Measurements from ENCODE around the gene PDE12. TPM values are rescaled to one million over a fixed set of nuclear protein-coding genes. Genes with fewer than 3 reads are reported as not detected.
A peak's percentile ranks its signal among the peaks of the same experiment; 100 is the strongest.

Gene PDE12
- polyA plus RNA-seq, 4 donors: 4.0 to 12.5 (median 5.5) TPM

DNA sequence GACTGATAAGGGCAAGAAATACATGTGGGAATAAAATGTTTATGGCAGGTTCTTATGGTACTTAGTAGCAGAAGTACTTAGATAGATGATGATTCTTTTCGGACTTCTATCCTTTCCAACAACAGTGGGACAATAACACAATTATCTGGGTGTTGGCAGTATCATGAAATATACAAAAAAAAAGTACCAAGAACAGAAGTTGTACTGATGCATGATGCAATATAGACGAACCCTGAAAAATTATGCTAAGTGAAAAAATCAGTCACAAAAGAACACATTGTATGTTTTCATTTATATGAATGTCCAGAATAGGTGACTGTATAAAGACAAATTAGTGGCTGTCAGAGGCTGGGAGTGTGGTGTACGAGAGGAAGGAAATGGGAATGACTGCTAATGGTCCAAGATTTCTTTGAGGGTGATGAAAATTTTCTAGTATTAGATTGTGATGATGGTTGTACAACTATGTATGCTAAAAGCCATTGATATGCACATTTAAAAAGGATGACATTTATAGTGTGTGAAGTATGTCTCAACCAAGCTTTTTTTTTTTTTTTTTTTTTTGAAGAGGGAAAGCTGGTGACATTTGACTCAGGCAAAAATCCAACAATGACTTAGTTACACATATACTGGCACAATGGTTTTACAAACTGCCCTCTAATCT, 20.0 kb downstream of the PDE12 start:
- Histone ChIP-seq H3K4me1 (ENCODE audit: control insufficient read depth in 3 of 3, insufficient read depth in 2 of 3, low read depth in 1 of 3, low read length in 2 of 3) (peaks cover 0 to 13% (median 0%) of the 10 kb centered on the region in 3 donors), H3K4me3 (ENCODE audit: low read depth in 1 of 3, low read length in 3 of 3) (no peak overlapping the region), H3K36me3 (ENCODE audit: control insufficient read depth in 3 of 3, insufficient read depth in 2 of 3, low read depth in 1 of 3, low read length in 3 of 3) (peaks cover 4 to 52% (median 16%) of the 10 kb centered on the region in 3 donors), H3K9me3 (ENCODE audit: control insufficient read depth in 2 of 2, insufficient read depth in 1 of 2, low read depth in 1 of 2, low read length in 1 of 2) (no peaks in the 10 kb centered on the region), H3K27ac (ENCODE audit: low read depth in 1 of 3, low read length in 2 of 3) (peak overlapping the region in 1 of 3 donors; percentile 5), H3K27me3 (ENCODE audit: control insufficient read depth in 3 of 3, insufficient read depth in 3 of 3, low read length in 3 of 3) (no peaks in the 10 kb centered on the region)
- DNase-seq: no peak
- FAIRE-seq: no peak
- WGBS, 3 donors: 35 to 61% (median 53%) methylated on average over 3 of the region's 3 CpGs

DNA sequence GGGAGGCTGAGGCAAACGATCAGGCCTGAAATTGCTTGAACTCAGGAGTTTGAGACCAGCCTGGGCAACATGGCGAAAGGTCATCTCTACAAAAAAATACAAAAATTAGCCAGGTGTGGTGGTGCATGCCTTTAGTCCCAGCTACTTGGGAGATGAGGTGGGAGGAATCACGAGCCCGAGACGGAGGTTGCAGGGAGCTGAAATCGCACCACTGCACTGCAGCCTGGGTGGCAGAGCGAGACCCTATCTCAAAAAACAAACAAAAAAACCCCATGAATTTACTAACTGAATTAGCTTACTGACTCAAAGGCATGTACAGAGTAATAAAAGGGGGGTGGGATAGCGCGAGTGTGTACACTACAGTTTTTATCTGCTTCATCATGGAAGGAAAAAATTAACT, 21.7 kb downstream of the PDE12 start:
- Histone ChIP-seq H3K36me3 (ENCODE audit: control insufficient read depth in 3 of 3, insufficient read depth in 2 of 3, low read depth in 1 of 3, low read length in 3 of 3) (peaks cover 4 to 51% (median 16%) of the 10 kb centered on the region in 3 donors), H3K4me1 (ENCODE audit: control insufficient read depth in 3 of 3, insufficient read depth in 2 of 3, low read depth in 1 of 3, low read length in 2 of 3) (peaks cover 0 to 14% (median 0%) of the 10 kb centered on the region in 3 donors), H3K4me3 (ENCODE audit: low read depth in 1 of 3, low read length in 3 of 3) (no peak overlapping the region), H3K9me3 (ENCODE audit: control insufficient read depth in 2 of 2, insufficient read depth in 1 of 2, low read depth in 1 of 2, low read length in 1 of 2) (no peaks in the 10 kb centered on the region), H3K27me3 (ENCODE audit: control insufficient read depth in 3 of 3, insufficient read depth in 3 of 3, low read length in 3 of 3) (no peaks in the 10 kb centered on the region), H3K27ac (ENCODE audit: low read depth in 1 of 3, low read length in 2 of 3) (peak overlapping the region in 1 of 3 donors; percentile 35)
- FAIRE-seq: no peak
- DNase-seq: peak in 1 of 2 donors; percentile 37
- WGBS, 3 donors: 84 to 91% (median 87%) methylated on average over 9 of the region's 9 CpGs

DNA sequence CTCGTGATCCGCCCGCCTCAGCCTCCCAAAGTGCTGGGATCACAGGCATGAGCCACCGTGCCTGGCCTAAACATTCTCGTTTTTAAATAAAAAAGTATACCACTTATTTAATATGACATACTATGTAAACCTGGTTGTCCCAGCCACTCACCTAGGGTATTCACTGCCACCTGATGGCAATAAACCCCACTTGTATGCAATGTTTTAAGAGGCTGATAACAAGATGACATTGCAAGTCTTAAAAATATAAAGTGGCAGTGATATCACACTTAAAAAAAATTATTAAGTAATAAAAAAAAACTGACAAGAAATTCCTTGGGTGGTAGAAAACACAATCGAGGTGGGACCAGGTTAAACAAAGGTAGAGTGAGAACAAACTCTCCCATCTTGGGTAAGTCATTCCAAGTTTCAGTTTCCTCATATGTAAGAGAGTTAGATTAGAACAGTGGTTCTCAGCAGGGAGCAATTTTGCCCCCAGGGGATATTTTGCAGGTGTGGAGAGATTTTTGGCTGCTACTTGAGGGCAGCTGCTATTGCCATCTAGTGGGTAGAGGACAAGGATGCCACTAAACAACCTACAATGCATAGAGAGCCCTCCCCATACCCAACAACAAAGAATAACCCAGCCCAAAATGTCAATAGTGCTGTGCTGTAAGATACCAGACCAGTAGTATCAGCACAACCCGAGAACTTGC, 26.5 kb downstream of the PDE12 start:
- H3K9me3 ChIP-seq (ENCODE audit: control insufficient read depth in 2 of 2, insufficient read depth in 1 of 2, low read depth in 1 of 2, low read length in 1 of 2): no peaks in the 10 kb centered on the region
- peaks cover 0 to 38% (median 6%) of the 10 kb centered on the region in 3 donors for H3K36me3 ChIP-seq (ENCODE audit: control insufficient read depth in 3 of 3, insufficient read depth in 2 of 3, low read depth in 1 of 3, low read length in 3 of 3)

DNA sequence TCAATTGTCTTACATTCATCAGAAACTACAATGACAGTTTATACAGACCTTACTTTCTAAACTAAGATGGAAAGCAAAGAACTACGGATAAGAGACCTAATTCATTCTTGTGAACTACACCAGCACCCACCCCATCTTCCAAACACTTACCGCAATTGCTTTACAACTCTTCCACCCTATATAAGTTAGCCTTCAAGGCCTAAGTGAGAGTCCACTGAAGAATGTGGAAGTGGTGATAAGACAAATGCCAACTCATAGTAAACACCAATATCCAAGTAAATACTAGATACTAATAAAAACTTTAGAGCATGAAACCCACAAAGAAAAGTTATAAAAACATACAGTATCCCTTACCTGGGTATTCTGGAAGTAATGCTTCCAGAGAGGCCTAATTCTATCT, 27.5 kb downstream of the PDE12 start:
- Histone ChIP-seq H3K27ac (ENCODE audit: low read depth in 1 of 3, low read length in 2 of 3) (peak overlapping the region in 1 of 3 donors; percentile 60), H3K36me3 (ENCODE audit: control insufficient read depth in 3 of 3, insufficient read depth in 2 of 3, low read depth in 1 of 3, low read length in 3 of 3) (peaks cover 0 to 30% (median 2%) of the 10 kb centered on the region in 3 donors)

More for the DNA sequence above, 26.5 kb downstream of the PDE12 start:
- DNase-seq (no peak), FAIRE-seq (no peak)
- no peak overlapping the region for H3K4me3 ChIP-seq (ENCODE audit: low read depth in 1 of 3, low read length in 3 of 3)
- WGBS, 3 donors: 73 to 79% (median 76%) methylated on average over 6 to 7 of the region's 7 CpGs
- peaks cover 0 to 15% (median 2%) of the 10 kb centered on the region in 3 donors for H3K4me1 ChIP-seq (ENCODE audit: control insufficient read depth in 3 of 3, insufficient read depth in 2 of 3, low read depth in 1 of 3, low read length in 2 of 3)
- H3K27me3 ChIP-seq (ENCODE audit: control insufficient read depth in 3 of 3, insufficient read depth in 3 of 3, low read length in 3 of 3): no peaks in the 10 kb centered on the region
- peak overlapping the region in 2 of 3 donors; percentile 24 to 60 for H3K27ac ChIP-seq (ENCODE audit: low read depth in 1 of 3, low read length in 2 of 3)

DNA sequence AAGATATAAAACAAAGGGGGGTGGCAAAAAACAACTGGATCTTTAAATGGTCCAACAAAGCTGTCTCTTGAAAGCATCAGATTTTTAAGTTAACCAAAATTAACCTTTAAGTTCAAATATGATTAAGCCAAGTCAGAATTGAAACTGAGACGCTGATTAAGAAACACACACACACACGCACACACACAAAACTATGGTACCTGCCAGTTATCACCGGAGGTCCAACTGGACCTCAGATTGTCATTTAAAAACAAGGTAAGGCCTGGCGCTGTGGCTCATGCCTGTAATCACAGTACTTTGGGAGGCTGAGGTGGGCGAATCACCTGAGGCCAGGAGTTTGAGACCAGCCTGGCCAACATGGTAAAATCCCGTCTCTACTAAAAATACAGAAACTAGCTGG, 30.7 kb downstream of the PDE12 start:
- H3K27ac ChIP-seq (ENCODE audit: low read depth in 1 of 3, low read length in 2 of 3): no peak overlapping the region
- H3K4me3 ChIP-seq (ENCODE audit: low read depth in 1 of 3, low read length in 3 of 3): no peak overlapping the region
- no peak for DNase-seq
- FAIRE-seq: no peak
- peaks cover 0 to 7% (median 2%) of the 10 kb centered on the region in 3 donors for H3K4me1 ChIP-seq (ENCODE audit: control insufficient read depth in 3 of 3, insufficient read depth in 2 of 3, low read depth in 1 of 3, low read length in 2 of 3)
- H3K36me3 ChIP-seq (ENCODE audit: control insufficient read depth in 3 of 3, insufficient read depth in 2 of 3, low read depth in 1 of 3, low read length in 3 of 3): peaks cover 0 to 24% (median 0%) of the 10 kb centered on the region in 3 donors
- H3K27me3 ChIP-seq (ENCODE audit: control insufficient read depth in 3 of 3, insufficient read depth in 3 of 3, low read length in 3 of 3): no peaks in the 10 kb centered on the region
- 71 to 74% (median 73%) methylated on average over 6 of the region's 6 CpGs for WGBS, 3 donors
- H3K9me3 ChIP-seq (ENCODE audit: control insufficient read depth in 2 of 2, insufficient read depth in 1 of 2, low read depth in 1 of 2, low read length in 1 of 2): no peaks in the 10 kb centered on the region

More for the DNA sequence above, 27.5 kb downstream of the PDE12 start:
- 75 to 82% (median 77%) methylated on average over 2 of the region's 2 CpGs for WGBS, 3 donors
- Histone ChIP-seq H3K4me1 (ENCODE audit: control insufficient read depth in 3 of 3, insufficient read depth in 2 of 3, low read depth in 1 of 3, low read length in 2 of 3) (peaks cover 0 to 8% (median 2%) of the 10 kb centered on the region in 3 donors), H3K27me3 (ENCODE audit: control insufficient read depth in 3 of 3, insufficient read depth in 3 of 3, low read length in 3 of 3) (no peaks in the 10 kb centered on the region), H3K9me3 (ENCODE audit: control insufficient read depth in 2 of 2, insufficient read depth in 1 of 2, low read depth in 1 of 2, low read length in 1 of 2) (no peaks in the 10 kb centered on the region), H3K4me3 (ENCODE audit: low read depth in 1 of 3, low read length in 3 of 3) (no peak overlapping the region)
- no peak for FAIRE-seq
- DNase-seq: no peak

DNA sequence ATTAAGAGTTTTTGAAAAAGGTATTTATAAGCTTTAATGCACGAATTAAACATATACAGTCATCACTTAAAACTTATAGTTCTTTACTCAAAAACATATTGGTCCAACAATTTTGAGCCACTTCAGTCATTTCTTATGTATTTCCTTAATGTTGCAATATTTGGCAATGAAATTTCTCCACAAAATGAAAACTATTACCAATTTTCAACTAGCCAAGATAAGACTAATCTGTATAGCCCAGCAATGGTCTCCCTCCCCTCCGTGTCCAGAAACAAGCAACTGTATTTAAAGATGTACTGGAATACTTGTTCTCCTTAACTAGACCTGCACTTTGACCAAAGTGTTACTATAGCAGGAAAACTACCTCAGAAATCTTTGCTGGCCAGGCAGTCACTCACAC, 31.8 kb downstream of the PDE12 start:
- H3K4me3 ChIP-seq (ENCODE audit: low read depth in 1 of 3, low read length in 3 of 3): no peak overlapping the region
- H3K27ac ChIP-seq (ENCODE audit: low read depth in 1 of 3, low read length in 2 of 3): no peak overlapping the region
- H3K36me3 ChIP-seq (ENCODE audit: control insufficient read depth in 3 of 3, insufficient read depth in 2 of 3, low read depth in 1 of 3, low read length in 3 of 3): peaks cover 0 to 26% (median 0%) of the 10 kb centered on the region in 3 donors
- FAIRE-seq (no peak), DNase-seq (no peak)
- H3K4me1 ChIP-seq (ENCODE audit: control insufficient read depth in 3 of 3, insufficient read depth in 2 of 3, low read depth in 1 of 3, low read length in 2 of 3): peaks cover 2 to 4% (median 4%) of the 10 kb centered on the region in 3 donors
- 58 to 73% (median 71%) methylated on average over 2 of the region's 2 CpGs for WGBS, 3 donors
- no peaks in the 10 kb centered on the region for H3K9me3 ChIP-seq (ENCODE audit: control insufficient read depth in 2 of 2, insufficient read depth in 1 of 2, low read depth in 1 of 2, low read length in 1 of 2)
- no peaks in the 10 kb centered on the region for H3K27me3 ChIP-seq (ENCODE audit: control insufficient read depth in 3 of 3, insufficient read depth in 3 of 3, low read length in 3 of 3)

DNA sequence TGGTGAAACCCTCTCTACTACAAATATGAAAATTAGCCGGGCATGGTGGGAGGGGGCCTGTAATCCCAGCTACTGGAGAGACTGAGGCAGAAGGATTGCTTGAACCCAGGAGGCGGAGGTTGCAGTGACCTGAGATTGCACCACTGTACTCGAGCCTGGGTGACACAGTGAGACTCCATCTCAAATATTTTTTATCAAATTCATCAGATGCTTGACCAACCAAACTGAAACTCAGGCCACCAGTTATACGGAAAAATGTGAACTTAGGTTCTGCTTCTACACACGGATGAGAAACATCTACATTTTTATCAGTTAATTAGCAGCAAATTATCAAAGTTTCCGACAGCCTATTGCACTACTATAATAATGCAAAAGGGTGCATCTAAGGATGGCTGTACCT, 36.2 kb downstream of the PDE12 start:
- peaks cover 0 to 28% (median 0%) of the 10 kb centered on the region in 3 donors for H3K36me3 ChIP-seq (ENCODE audit: control insufficient read depth in 3 of 3, insufficient read depth in 2 of 3, low read depth in 1 of 3, low read length in 3 of 3)
- DNase-seq: no peak
- H3K4me1 ChIP-seq (ENCODE audit: control insufficient read depth in 3 of 3, insufficient read depth in 2 of 3, low read depth in 1 of 3, low read length in 2 of 3): peaks cover 0 to 5% (median 3%) of the 10 kb centered on the region in 3 donors
- H3K27me3 ChIP-seq (ENCODE audit: control insufficient read depth in 3 of 3, insufficient read depth in 3 of 3, low read length in 3 of 3): no peaks in the 10 kb centered on the region
- no peak overlapping the region for H3K27ac ChIP-seq (ENCODE audit: low read depth in 1 of 3, low read length in 2 of 3)
- no peaks in the 10 kb centered on the region for H3K9me3 ChIP-seq (ENCODE audit: control insufficient read depth in 2 of 2, insufficient read depth in 1 of 2, low read depth in 1 of 2, low read length in 1 of 2)
- 50 to 64% (median 56%) methylated on average over 6 of the region's 6 CpGs for WGBS, 3 donors
- no peak for FAIRE-seq
- no peak overlapping the region for H3K4me3 ChIP-seq (ENCODE audit: low read depth in 1 of 3, low read length in 3 of 3)

DNA sequence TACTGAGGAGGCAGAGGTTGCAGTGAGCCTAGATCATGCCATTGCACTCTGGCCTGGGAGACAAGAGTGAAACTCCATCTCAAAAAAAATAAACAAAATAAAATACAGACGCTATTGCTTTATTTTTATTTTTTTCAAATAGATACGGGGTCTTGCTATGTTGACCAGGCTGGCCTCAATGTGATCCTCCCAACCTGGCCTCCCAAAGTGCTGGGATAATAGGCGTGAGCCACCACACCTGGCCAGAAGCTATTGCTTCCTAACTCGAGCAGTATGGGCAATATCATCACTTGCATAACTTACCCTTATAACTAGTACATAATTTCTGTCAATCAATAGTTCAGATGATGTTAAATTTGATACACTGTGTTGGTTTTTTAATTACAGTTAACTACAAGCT, 38.1 kb downstream of the PDE12 start:
- 70 to 75% (median 71%) methylated on average over 4 of the region's 4 CpGs for WGBS, 3 donors
- DNase-seq: no peak
- no peak for FAIRE-seq
- no peak overlapping the region for H3K27ac ChIP-seq (ENCODE audit: low read depth in 1 of 3, low read length in 2 of 3)
- H3K27me3 ChIP-seq (ENCODE audit: control insufficient read depth in 3 of 3, insufficient read depth in 3 of 3, low read length in 3 of 3): no peaks in the 10 kb centered on the region
- H3K9me3 ChIP-seq (ENCODE audit: control insufficient read depth in 2 of 2, insufficient read depth in 1 of 2, low read depth in 1 of 2, low read length in 1 of 2): no peaks in the 10 kb centered on the region
- H3K36me3 ChIP-seq (ENCODE audit: control insufficient read depth in 3 of 3, insufficient read depth in 2 of 3, low read depth in 1 of 3, low read length in 3 of 3): peaks cover 0 to 25% (median 0%) of the 10 kb centered on the region in 3 donors
- peak overlapping the region in 1 of 3 donors; percentile 82 for H3K4me3 ChIP-seq (ENCODE audit: low read depth in 1 of 3, low read length in 3 of 3)
- peaks cover 3 to 9% (median 5%) of the 10 kb centered on the region in 3 donors for H3K4me1 ChIP-seq (ENCODE audit: control insufficient read depth in 3 of 3, insufficient read depth in 2 of 3, low read depth in 1 of 3, low read length in 2 of 3)
